SH-SY5Y (cell line): ENCODE measurements around the gene DGKG.

Experiments used
- GATA2 ChIP-seq: IDR thresholded peaks from 2 replicates; pipeline ENCODE4 v1.6.1; 2011; ENCODE audit warnings: mild to moderate bottlenecking, low read depth, low read length
- GATA3 ChIP-seq: IDR thresholded peaks from 2 replicates; pipeline ENCODE4 v1.6.1; 2011; ENCODE audit warnings: low read depth, mild to moderate bottlenecking, low read length, moderate library complexity

DNA sequence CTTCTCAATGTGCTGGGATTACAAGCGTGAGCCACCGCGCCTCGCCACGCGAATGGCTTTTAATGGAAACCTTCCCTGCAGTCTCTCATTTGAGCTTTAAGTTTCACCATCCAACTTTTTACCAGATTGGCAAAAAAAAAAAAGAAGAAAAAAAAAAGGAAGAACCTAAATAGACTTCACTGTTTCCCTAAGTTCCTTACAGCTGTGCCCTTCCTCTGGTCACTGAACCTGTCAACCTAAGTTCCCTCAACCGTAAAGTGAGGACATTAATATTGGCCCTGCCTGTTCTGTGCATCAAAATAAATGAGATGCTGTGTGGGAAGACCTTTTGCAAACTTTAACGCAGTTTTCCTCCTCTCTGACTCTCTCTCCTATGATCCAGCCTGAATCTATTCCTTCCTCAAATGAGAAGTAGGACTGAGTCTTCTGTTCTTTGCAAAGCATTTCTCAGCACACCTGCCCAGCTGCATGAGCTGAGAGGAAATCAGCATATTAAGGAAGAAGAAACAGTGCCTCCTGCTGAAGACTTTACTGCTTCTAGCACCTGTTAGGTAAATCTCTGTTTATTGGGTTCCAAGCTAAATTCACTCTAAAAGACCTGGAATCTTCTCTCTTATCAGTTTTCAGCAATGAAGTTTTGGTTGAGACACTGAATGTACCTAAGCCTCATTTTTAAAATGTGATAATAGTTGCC is 153.6 kb downstream of the DGKG start:
- no peak for TF ChIP-seq GATA2
- TF ChIP-seq GATA3, result no peak
